Fibroblast of pulmonary artery (primary cell): ENCODE results near the gene NIN.

Source experiments
- DNase-seq: peaks from one replicate; pipeline ENCODE4 v3.0.0-alpha.2; 2010; ENCODE audit warnings: low read depth
- H3K4me3 ChIP-seq: replicated peaks from 2 replicates; pipeline ENCODE4 v1.5.1; 2011; ENCODE audit warnings: low read depth, mild to moderate bottlenecking, control low read depth, low read length, moderate library complexity
- TF ChIP-seq, protein P1 (sequence below): IDR thresholded peaks from 2 replicates; pipeline ENCODE4 v1.5.1; 2011; ENCODE audit warnings: mild to moderate bottlenecking, control low read depth, low read length, inconsistent platforms; ENCODE audit errors: missing control alignments

NIN gene

DNA sequence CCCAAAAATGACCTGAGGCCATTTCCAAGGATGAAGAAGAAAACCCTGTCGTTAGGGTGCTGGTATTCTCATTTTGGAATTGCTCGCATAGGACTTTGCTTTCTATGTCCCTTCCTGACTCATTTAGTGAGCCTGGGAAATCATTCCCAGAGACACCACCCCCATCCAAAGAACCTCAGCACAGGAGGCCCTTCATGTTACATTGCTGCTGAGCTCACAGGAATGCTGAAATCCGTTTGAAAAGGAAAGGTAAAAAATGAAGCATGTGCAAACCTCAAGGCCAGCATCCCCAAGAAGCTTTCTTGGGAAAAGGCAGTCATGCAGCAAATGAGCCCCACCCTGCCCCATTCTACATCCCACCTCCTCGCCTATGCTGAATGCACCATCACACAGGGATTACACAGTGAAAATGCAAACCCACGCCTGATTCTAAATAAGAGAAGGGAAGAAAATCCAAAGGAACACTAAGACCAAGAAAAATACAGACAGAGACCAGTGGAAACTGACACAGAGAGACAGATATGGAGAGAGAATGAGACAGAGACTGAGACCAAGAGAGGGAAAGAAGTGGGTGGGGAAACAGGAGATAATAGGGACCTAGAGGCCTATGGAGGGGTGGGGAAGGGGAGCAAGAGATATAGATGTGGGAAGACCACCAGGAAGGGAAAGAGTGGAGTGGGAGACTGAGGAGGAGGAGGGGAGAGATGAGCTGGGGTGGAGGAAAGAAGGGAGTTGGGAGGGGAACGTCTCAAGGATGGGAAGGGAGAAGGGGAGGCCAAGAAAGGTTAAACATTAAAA is 33.5 kb downstream of the NIN start:
- H3K4me3 ChIP-seq: no peak overlapping the region
- no peak for DNase-seq
- TF ChIP-seq, protein P1, sequence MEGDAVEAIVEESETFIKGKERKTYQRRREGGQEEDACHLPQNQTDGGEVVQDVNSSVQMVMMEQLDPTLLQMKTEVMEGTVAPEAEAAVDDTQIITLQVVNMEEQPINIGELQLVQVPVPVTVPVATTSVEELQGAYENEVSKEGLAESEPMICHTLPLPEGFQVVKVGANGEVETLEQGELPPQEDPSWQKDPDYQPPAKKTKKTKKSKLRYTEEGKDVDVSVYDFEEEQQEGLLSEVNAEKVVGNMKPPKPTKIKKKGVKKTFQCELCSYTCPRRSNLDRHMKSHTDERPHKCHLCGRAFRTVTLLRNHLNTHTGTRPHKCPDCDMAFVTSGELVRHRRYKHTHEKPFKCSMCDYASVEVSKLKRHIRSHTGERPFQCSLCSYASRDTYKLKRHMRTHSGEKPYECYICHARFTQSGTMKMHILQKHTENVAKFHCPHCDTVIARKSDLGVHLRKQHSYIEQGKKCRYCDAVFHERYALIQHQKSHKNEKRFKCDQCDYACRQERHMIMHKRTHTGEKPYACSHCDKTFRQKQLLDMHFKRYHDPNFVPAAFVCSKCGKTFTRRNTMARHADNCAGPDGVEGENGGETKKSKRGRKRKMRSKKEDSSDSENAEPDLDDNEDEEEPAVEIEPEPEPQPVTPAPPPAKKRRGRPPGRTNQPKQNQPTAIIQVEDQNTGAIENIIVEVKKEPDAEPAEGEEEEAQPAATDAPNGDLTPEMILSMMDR: no peak

DNA sequence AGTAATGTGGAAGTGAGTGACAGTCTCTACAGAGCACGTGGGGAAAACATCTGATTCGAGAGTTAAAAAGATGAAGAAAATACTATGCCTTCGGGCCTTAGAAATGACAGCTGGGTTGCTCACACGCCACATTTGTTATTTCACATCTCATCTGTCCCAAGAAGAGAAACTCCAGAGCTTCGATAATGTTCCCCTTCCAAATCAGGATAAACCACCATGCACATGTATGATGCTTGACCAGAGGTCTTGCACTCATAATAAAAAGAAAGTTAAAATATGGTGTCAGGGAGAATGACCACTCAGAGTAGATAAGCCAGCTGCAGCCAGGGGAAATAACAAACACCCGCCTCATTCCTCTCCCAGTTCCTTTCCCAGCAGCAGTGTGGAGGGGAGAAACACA is 34.6 kb downstream of the NIN start:
- no peak overlapping the region for H3K4me3 ChIP-seq
- DNase-seq: no peak
- TF ChIP-seq, protein P1: no peak

DNA sequence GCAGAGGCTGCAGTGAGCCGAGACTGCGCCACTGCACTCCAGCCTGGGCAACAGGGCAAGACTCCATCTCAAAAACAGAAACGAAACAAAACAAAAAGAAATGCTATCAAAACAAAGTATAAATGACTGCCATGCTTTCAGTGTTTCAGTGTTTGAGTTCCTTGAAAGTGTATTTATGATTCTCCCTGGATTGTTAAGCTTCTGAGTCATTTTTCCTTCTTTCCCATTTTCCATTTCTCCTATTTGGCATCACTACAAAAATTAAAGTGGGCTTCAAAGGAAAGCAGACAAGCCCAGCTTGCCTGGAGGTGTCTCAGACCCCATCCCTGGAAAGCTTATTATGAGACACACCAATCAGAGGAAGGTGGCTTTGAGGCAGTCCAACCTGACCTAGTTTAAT is 35.1 kb downstream of the NIN start:
- no peak overlapping the region for H3K4me3 ChIP-seq
- DNase-seq: no peak
- TF ChIP-seq, protein P1: no peak

DNA sequence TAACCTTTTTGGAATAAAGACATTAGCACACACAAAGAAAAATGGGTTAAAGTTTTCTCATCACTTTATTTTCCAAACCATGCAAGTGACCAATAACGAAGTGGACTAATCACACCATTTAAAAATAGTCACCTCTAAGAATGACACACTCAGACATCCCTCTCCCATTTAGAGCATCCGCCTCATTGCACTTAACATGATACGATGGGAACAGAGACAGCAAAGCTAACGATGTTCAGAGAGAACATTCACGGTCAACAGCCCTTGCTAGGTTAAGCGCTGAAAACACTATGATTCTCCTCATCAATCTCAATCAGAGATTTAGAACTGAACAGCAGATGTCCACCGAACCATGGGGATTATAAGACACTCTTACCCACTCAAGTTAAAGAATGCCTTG is 35.8 kb downstream of the NIN start:
- no peak overlapping the region for H3K4me3 ChIP-seq
- no peak for DNase-seq
- TF ChIP-seq, protein P1: no peak

DNA sequence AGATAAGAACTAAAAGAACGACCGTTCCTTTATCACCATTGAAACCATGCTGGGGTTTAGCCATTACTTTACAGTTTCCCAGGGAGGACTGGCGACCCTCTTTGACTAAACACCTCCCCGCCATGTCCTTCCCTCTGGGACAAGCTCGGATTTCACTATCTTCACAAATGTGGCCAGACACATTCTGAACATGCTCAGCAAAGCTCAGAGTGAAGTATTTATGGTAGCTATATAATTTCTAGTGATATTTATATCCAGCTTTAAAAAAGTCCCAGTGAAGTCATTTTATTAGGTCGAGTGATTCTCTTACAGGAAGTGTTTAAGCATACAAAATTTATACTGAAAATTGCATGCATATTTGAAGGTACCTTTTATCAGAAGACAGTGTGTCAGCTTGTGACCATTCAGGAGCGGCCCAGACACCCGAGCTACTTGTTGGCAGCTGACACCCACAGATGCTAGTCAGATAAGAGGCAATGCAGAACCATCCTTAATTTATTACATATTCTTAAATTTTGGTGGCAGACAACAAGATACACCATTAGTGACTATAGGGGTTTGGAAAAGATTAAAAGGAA is 36.8 kb downstream of the NIN start:
- no peak overlapping the region for H3K4me3 ChIP-seq
- no peak for DNase-seq
- TF ChIP-seq, protein P1: no peak

DNA sequence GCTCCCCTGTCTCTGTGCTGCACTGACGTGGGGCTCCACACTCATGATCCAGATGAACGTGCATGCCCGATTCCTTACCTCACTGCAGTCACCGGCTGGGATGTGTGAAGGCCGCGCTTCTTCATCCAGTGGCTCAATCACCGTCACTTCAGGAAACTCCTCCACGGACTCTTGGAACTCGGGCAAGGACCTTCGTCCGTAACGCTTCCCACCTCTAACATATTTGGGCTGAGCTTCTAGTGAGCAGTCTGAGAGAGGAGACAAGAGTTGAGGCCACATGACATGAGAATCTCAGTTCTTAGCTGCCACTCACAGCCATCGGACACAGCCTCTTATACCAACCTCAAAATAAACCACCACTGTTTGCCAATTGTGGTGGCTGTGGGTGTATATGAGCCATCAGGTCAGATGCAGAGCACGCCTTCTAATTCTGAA is 38.3 kb downstream of the NIN start:
- no peak for DNase-seq
- TF ChIP-seq, protein P1: no peak
- no peak overlapping the region for H3K4me3 ChIP-seq
